Kidney (tissue), 14 donors: ENCODE measurements around the gene MT4. TPM values are rescaled to one million over a fixed set of nuclear protein-coding genes. Genes with fewer than 3 reads are reported as not detected.

Experiments
- DNase-seq, 5 donors: peaks; one replicate each; pipeline ENCODE4 v3.0.0-alpha.2; 2013 to 2020
- FAIRE-seq: peaks from 2 replicates; lab custom pipeline; 2012; peaks lifted over from hg19 to GRCh38; lab: Jason Lieb, UNC
- H3K27ac ChIP-seq, 2 donors: one replicate each; pipeline ENCODE4 v1.7.0; 2013; ENCODE audit warnings: low read depth in 2 of 2, low read length in 2 of 2, inconsistent platforms in 1 of 2
- H3K27me3 ChIP-seq: one replicate; pipeline ENCODE4 v1.7.1; 2013; ENCODE audit warnings: low read length, inconsistent platforms; ENCODE audit not compliant: control insufficient read depth, insufficient read depth
- H3K36me3 ChIP-seq, 3 donors: one replicate each; pipeline versions ENCODE4 v1.7.0 to v1.7.1; 2013; ENCODE audit warnings: low read length in 3 of 3, control low read depth in 1 of 3, inconsistent platforms in 1 of 3; ENCODE audit not compliant: insufficient read depth in 3 of 3, control insufficient read depth in 2 of 3
- H3K4me1 ChIP-seq, 3 donors: one replicate each; pipeline versions ENCODE4 v1.7.0 to v1.7.1; 2013; ENCODE audit warnings: low read length in 3 of 3, inconsistent platforms in 1 of 3, low read depth in 1 of 3; ENCODE audit not compliant: control insufficient read depth in 2 of 3, insufficient read depth in 2 of 3
- H3K4me3 ChIP-seq, 3 donors: one replicate each; pipeline versions ENCODE4 v1.7.0 to v1.8.1; 2013; ENCODE audit warnings: low read length in 3 of 3, control low read depth in 1 of 3, inconsistent platforms in 1 of 3
- H3K9ac ChIP-seq, 3 donors: one replicate each; pipeline versions ENCODE4 v1.7.0 to v1.7.1; 2013; ENCODE audit warnings: low read length in 3 of 3, control low read depth in 1 of 3, inconsistent platforms in 1 of 3
- H3K9me3 ChIP-seq, 3 donors: one replicate each; pipeline versions ENCODE4 v1.7.0 to v1.7.1; 2013; ENCODE audit warnings: low read length in 3 of 3, control low read depth in 1 of 3, inconsistent platforms in 1 of 3; ENCODE audit not compliant: control insufficient read depth in 2 of 3, insufficient read depth in 1 of 3
- intact Hi-C: fragments of 100-400 bp; cut with DNase I; formaldehyde crosslinking; loops from one replicate; pipeline ENCODE4 v1.11.1; 2022
- polyA plus RNA-seq: library from polyadenylated mRNA; stranded (reverse); fragments of 350-450 nt; fragmentation: Illumina TruSeq; extraction: RNeasy Lipid Tissue Mini Kit (QIAGEN cat#74804); gene quantifications from one replicate; pipeline ENCODE4 v1.2.3, GENCODE V29; 2014; ENCODE audit warnings: low read depth, low replicate concordance; ENCODE audit not compliant: insufficient read depth
- total RNA-seq: library from RNA; stranded (reverse); fragmentation: NEBNext Ultra II Directional; extraction: Animal tissue kit (Norgen Biotek cat#: 25700); gene quantifications from one replicate; pipeline ENCODE4 v1.2.1, GENCODE V29; 2021
- TF ChIP-seq, protein P1 (sequence below): IDR thresholded peaks from 3 replicates; pipeline ENCODE4 v1.5.1; 2012; ENCODE audit warnings: mild to moderate bottlenecking, moderate library complexity, borderline replicate concordance; ENCODE audit not compliant: insufficient read depth; ENCODE audit errors: extremely low read depth
- donor health status: control.
- donor health status: control.
- donor health status: control.
- donor health status: control.
- donor health status: control.
- donor health status: DM: yes; HTN: yes; CAD: no.
- donor health status: Normal renal cell carcinoma (clear cell type).

Gene MT4
- total and polyA plus RNA-seq, 2 donors from 2014 or later, result not detected

DNA sequence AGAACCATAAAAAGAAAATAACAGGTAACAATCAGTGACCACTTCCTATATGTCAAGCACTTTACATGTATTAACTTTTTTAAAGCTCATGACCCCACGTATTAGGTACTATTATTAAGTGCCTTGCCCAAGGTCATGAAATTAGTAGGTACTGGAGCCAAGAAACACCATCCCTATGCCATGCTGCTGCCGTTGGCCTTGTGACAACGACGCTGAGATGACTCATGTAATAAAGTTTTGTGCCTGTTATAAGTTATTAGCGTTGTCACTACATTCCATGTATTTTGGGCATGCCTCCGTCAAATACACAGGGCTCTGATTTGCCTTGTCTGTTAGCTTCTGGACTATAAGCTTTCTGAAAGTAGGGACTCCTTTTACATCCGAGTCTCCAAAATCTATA, 46.4 kb upstream of the MT4 start:
- H3K4me3 ChIP-seq, result peak overlapping the region in 1 of 3 donors; percentile 86
- intact Hi-C loops, result no loop called here
- H3K9ac ChIP-seq, result no peak overlapping the region
- H3K9me3 ChIP-seq, result no peaks in the 10 kb centered on the region
- no peaks in the 10 kb centered on the region for H3K27me3 ChIP-seq
- H3K27ac ChIP-seq, result peak overlapping the region in 1 of 2 donors; percentile 58
- DNase-seq, result no peak
- FAIRE-seq, result no peak
- peaks cover 0 to 21% (median 16%) of the 10 kb centered on the region in 3 donors for H3K4me1 ChIP-seq
- TF ChIP-seq, protein P1, sequence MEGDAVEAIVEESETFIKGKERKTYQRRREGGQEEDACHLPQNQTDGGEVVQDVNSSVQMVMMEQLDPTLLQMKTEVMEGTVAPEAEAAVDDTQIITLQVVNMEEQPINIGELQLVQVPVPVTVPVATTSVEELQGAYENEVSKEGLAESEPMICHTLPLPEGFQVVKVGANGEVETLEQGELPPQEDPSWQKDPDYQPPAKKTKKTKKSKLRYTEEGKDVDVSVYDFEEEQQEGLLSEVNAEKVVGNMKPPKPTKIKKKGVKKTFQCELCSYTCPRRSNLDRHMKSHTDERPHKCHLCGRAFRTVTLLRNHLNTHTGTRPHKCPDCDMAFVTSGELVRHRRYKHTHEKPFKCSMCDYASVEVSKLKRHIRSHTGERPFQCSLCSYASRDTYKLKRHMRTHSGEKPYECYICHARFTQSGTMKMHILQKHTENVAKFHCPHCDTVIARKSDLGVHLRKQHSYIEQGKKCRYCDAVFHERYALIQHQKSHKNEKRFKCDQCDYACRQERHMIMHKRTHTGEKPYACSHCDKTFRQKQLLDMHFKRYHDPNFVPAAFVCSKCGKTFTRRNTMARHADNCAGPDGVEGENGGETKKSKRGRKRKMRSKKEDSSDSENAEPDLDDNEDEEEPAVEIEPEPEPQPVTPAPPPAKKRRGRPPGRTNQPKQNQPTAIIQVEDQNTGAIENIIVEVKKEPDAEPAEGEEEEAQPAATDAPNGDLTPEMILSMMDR, result no peak
- H3K36me3 ChIP-seq, result no peaks in the 10 kb centered on the region

DNA sequence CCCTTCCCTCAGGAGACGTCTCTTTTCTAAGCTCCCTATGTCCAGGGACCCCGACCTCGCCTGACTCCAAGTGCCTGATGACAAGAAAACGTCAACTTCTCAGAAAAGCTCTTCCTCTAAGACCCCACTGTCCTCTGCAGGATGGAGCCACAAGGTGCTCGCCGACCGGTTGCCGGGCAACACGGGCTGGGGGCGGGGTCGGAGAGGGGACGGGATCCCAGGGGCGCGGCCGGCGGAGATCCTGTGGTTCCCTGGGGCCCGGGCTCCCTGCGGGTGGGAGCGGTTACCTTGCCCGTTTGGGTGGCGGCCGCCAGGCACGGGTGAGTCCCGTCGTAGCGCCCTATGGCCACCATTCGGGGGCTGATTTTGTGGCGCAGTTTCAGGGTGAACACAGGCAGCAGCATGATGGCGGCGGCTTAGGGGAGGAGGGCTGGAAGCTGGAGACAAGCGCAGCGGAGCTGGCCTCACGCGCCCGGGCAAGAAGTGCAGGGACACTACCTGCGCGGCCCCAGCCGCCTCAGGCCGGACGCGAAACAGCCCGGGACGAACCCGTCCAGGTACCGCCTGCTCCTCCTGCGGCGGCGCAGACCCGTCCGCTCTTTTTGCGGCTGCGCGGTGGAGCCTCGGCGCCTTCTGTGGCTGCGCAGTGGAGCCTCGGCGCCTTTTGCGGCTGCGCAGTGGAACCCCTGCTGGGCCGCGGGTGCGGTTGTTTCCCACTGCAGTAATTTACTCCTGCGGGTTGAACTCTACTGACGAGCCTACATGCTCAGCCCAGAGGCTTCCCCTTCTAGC, 45.2 kb upstream of the MT4 start, which contains the start of gene BBS2:
Gene BBS2 (minus strand): TSS at position 566 of the 792 bp plus-strand sequence. CDS start 162 bp downstream, at position 404.
- Histone ChIP-seq H3K4me1 (peaks cover 0 to 21% (median 14%) of the 10 kb centered on the region in 3 donors), H3K9me3 (no peaks in the 10 kb centered on the region), H3K9ac (peak within 1 kb of the TSS; percentile 63 to 83 (median 72)), H3K4me3 (peak within 1 kb of the TSS; percentile 76 to 92 (median 86)), H3K27me3 (no peaks in the 10 kb centered on the region), H3K27ac (peak within 1 kb of the TSS; percentile 91), H3K36me3 (no peaks in the 10 kb centered on the region)
- FAIRE-seq (no peak), DNase-seq (peak; percentile 93 to 97 (median 95))
- TF ChIP-seq, protein P1, result no peak
- intact Hi-C loops, result no loop called here

DNA sequence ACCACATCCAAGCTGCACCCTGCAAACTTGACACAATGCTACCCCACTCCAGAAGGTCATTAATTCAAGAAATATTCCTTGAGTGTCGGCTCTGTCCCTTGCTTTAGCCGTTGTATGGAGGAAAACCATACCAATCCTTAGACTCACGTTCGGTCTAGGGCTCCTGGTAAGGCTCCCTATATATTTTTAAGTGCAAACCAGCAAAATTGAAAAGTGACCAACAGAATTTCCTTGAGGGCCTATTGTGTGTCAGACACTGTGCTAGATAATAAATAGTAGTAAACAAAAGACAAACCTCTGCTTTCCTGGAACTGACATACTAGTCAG, 44.7 kb upstream of the MT4 start:
- H3K27ac ChIP-seq, result peak overlapping the region in 1 of 2 donors; percentile 20
- TF ChIP-seq, protein P1, result no peak
- H3K9ac ChIP-seq, result peak overlapping the region; percentile 12 to 42 (median 36)
- FAIRE-seq (no peak), DNase-seq (no peak)
- H3K36me3 ChIP-seq, result no peaks in the 10 kb centered on the region
- H3K4me1 ChIP-seq, result peaks cover 0 to 19% (median 14%) of the 10 kb centered on the region in 3 donors
- intact Hi-C loops, result no loop called here
- no peaks in the 10 kb centered on the region for H3K9me3 ChIP-seq
- H3K4me3 ChIP-seq, result peak overlapping the region; percentile 62 to 86 (median 65)
- H3K27me3 ChIP-seq, result no peaks in the 10 kb centered on the region
